ENCODE measurements around the gene LRP5.
"Not testable (repeated sequence)": the region's sequence is repeated elsewhere in the genome, so short reads cannot be mapped to it uniquely, and the experiment has no call there.

Gene LRP5

GRCh38 chr11:68432874-68433273, 120.5 kb downstream of the LRP5 start:
- no peak overlapping the region for H3K4me3 ChIP-seq (ENCODE audit: severe bottlenecking)
- ATAC-seq (ENCODE audit: low read depth) (no peak), DNase-seq (ENCODE audit: low spot score) (peak; percentile 54)
- H3K4me1 ChIP-seq (ENCODE audit: insufficient read depth, poor library complexity, severe bottlenecking) = no peaks in the 10 kb centered on the region
- TF ChIP-seq CTCF (IDR thresholded peaks at IDR 0.05; ENCODE audit: poor library complexity, severe bottlenecking) = no peak
- no peak overlapping the region for H3K27ac ChIP-seq (ENCODE audit: poor library complexity, severe bottlenecking)
- peaks cover 49% of the 10 kb centered on the region for H3K36me3 ChIP-seq (ENCODE audit: low read depth)
- peaks cover 12% of the 10 kb centered on the region for H3K9me3 ChIP-seq (ENCODE audit: severe bottlenecking)
- no peaks in the 10 kb centered on the region for H3K27me3 ChIP-seq (ENCODE audit: insufficient read depth, poor library complexity, severe bottlenecking)

GRCh38 chr11:68433541-68433940, 121.2 kb downstream of the LRP5 start:
- peaks cover 45% of the 10 kb centered on the region for H3K36me3 ChIP-seq (ENCODE audit: low read depth)
- no peaks in the 10 kb centered on the region for H3K4me1 ChIP-seq (ENCODE audit: insufficient read depth, poor library complexity, severe bottlenecking)
- DNase-seq (ENCODE audit: low spot score) (peak; percentile 51), ATAC-seq (ENCODE audit: low read depth) (no peak)
- H3K27ac ChIP-seq (ENCODE audit: poor library complexity, severe bottlenecking) = no peak overlapping the region
- TF ChIP-seq CTCF (IDR thresholded peaks at IDR 0.05; ENCODE audit: poor library complexity, severe bottlenecking) = no peak
- H3K4me3 ChIP-seq (ENCODE audit: severe bottlenecking) = no peak overlapping the region
- H3K9me3 ChIP-seq (ENCODE audit: severe bottlenecking) = peaks cover 12% of the 10 kb centered on the region
- H3K27me3 ChIP-seq (ENCODE audit: insufficient read depth, poor library complexity, severe bottlenecking) = no peaks in the 10 kb centered on the region

GRCh38 chr11:68434159-68434558, 121.8 kb downstream of the LRP5 start:
- DNase-seq (ENCODE audit: low spot score); H3K9me3 ChIP-seq (ENCODE audit: severe bottlenecking); ATAC-seq (ENCODE audit: low read depth); H3K4me3 ChIP-seq (ENCODE audit: severe bottlenecking); H3K27ac ChIP-seq (ENCODE audit: poor library complexity, severe bottlenecking); H3K27me3 ChIP-seq (ENCODE audit: insufficient read depth, poor library complexity, severe bottlenecking); H3K4me1 ChIP-seq (ENCODE audit: insufficient read depth, poor library complexity, severe bottlenecking): not testable (repeated sequence)
- peaks cover 48% of the 10 kb centered on the region for H3K36me3 ChIP-seq (ENCODE audit: low read depth)

- Histone ChIP-seq H3K27me3 (ENCODE audit: insufficient read depth, poor library complexity, severe bottlenecking) (no peaks in the 10 kb centered on the region), H3K4me3 (ENCODE audit: severe bottlenecking) (no peak overlapping the region), H3K4me1 (ENCODE audit: insufficient read depth, poor library complexity, severe bottlenecking) (no peaks in the 10 kb centered on the region), H3K36me3 (ENCODE audit: low read depth) (peaks cover 48% of the 10 kb centered on the region), H3K9me3 (ENCODE audit: severe bottlenecking) (no peaks in the 10 kb centered on the region), H3K27ac (ENCODE audit: poor library complexity, severe bottlenecking) (no peak overlapping the region)
- no peak for TF ChIP-seq CTCF (IDR thresholded peaks at IDR 0.05; ENCODE audit: poor library complexity, severe bottlenecking)
- DNase-seq (ENCODE audit: low spot score) (peak; percentile 45), ATAC-seq (ENCODE audit: low read depth) (no peak)
Observed at GRCh38 chr11:68436162-68436888, 123.9 kb downstream of the LRP5 start.

GRCh38 chr11:68436985-68437926, 124.9 kb downstream of the LRP5 start:
- peak overlapping the region; percentile 18 for H3K27ac ChIP-seq (ENCODE audit: poor library complexity, severe bottlenecking)
- no peak overlapping the region for H3K4me3 ChIP-seq (ENCODE audit: severe bottlenecking)
- peak; percentile 69 for ATAC-seq (ENCODE audit: low read depth)
- H3K27me3 ChIP-seq (ENCODE audit: insufficient read depth, poor library complexity, severe bottlenecking) = no peaks in the 10 kb centered on the region
- H3K4me1 ChIP-seq (ENCODE audit: insufficient read depth, poor library complexity, severe bottlenecking) = no peaks in the 10 kb centered on the region
- H3K36me3 ChIP-seq (ENCODE audit: low read depth) = peaks cover 54% of the 10 kb centered on the region
- no peak for TF ChIP-seq CTCF (IDR thresholded peaks at IDR 0.05; ENCODE audit: poor library complexity, severe bottlenecking)
- no peaks in the 10 kb centered on the region for H3K9me3 ChIP-seq (ENCODE audit: severe bottlenecking)
- DNase-seq (ENCODE audit: low spot score) = peak; percentile 48

All from RWPE2 (cell line).